GM21515 (cell line): Measurements from ENCODE around the gene EYA4.

Experiments
- ATAC-seq: cut with Tn5 transposase; IDR thresholded peaks from one replicate; pipeline ENCODE4 v1.9.1; 2021; ENCODE audit not compliant: unreplicated experiment

The EYA4 gene, protein sequence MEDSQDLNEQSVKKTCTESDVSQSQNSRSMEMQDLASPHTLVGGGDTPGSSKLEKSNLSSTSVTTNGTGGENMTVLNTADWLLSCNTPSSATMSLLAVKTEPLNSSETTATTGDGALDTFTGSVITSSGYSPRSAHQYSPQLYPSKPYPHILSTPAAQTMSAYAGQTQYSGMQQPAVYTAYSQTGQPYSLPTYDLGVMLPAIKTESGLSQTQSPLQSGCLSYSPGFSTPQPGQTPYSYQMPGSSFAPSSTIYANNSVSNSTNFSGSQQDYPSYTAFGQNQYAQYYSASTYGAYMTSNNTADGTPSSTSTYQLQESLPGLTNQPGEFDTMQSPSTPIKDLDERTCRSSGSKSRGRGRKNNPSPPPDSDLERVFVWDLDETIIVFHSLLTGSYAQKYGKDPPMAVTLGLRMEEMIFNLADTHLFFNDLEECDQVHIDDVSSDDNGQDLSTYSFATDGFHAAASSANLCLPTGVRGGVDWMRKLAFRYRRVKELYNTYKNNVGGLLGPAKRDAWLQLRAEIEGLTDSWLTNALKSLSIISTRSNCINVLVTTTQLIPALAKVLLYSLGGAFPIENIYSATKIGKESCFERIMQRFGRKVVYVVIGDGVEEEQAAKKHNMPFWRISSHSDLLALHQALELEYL

DNA sequence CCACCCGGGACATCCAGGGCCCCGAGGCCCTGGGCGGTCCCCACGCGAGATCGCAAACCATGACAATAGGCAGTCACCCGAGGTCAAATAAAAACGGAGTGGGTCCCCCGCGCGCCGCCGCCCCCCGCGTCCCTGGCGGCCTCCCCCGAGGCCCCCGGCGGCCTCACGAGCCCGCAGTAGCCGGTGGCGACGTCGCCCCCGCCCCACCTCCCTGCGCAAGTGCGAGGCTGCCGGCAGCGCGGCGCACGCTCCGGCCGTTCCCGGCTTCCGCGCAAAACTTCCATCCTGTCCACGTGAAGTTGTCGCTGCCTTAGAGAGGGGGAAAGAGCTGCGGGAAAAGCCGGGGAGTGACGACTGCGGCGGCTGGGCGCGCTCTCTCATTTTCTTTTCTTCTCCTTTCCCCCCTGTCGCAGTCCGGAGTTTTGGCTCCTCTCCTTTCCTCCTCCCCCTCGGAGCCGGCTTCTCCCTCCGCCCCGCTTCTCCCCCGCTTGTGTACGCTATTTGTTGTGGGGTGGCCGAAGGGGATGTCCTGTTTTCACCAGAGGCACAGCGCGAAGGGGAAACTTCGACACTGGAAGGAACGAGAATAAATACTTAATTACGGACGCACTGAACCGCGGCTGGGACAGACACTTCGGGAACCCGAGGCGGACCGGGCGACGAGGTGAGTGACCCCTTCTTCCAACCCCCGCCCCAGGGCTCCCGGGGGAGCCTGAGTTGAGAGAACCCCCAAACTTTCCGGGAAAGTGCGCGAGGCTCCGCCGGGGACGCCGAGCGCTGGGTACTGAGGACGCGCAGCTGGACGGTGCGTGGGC is at the start of gene EYA4:
Gene EYA4, plus strand, starts transcription at position 272 of the 815 bp plus-strand sequence. CDS start 33,424 bp downstream, outside the sequence.
- no peak for ATAC-seq

DNA sequence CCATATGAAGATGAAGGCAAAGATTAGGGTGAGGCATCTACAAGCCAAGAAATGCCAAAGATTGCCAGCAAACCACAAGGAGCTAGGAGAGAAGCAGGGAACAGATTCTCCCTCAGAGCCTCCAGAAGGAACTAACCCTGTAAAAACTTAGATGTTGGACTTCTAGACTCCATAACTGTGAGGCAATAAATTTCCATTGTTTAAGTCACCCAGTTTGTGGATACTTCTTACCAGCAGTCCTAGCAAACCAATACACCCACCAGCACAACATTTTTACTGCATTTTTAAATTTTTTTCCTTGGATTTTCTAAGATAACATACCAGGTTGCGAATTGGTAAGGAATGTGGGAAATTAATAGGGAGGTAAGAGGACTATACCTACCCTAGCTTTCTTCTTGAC is 47.8 kb upstream of the EYA4 start:
- no peak for ATAC-seq

DNA sequence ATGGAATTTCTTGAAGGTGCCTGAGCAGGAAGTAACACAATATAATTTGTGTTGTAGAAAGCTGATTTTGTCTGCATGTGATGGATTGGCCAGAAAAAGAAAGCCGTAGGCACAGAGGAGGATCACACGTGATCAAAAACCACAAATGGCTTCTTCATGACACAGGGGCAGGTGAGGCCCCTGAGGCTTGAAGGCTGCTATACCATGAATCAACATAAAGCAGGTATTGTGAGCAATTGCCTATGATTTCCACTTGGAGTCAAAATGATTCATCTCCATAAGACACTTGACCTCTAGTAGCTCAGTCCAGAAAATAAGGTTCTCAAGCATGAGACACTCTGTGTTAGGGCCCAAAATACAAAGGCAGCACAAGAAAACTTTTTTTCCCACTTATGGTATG is 42.4 kb upstream of the EYA4 start:
- ATAC-seq: no peak

DNA sequence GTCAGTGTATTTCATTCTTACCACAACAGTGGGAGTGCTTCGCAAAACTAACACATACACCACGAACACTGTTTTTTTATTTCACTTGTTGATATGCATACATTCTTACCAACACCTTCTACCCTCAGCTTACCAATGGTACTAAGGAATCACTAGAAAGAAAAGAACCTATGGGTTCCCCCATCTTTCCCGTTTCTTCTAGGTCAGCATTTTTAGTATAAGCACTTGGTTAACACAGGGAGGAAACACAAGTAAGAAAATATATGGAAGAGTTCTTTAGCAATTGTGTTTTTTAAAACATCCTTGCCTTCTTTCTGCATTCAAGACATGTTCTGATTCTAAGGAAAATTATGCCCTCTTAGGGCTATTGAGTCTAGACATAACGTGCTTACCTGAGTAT is 39.9 kb upstream of the EYA4 start:
- ATAC-seq: no peak

DNA sequence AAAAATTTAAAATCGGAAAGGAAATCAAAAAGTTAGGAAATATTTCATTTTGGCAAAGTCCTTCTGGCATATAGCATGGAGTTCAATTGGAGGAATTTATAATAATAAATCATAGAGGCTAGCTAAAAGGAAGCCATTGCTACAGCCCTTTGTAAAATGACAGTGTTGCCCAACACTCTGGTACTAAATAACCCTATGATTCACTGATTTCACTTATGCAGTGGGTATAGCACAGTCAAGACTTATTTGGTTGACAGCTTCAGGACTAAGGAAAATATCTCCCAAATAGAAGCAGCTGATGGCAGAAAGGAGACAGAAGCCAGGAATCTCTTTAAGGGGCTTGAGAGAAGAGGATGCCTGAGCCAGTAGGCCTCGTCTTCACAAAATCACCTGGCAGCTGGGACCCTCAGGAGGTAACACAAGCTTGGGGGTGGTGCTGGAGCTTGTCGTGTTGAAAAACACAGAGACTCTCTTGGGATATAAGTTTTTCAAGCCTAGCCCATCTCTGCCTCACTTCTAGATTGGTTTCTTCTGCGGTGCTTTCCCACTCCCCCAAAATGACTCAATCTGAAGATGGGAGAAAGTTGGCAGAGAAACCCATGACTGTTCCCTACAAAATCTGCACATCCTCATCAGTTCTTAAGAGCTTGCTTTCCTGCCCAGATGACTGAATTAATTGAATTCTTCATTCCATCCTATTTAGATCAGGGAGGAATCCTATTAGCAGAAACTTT is 38.4 kb upstream of the EYA4 start:
- ATAC-seq: no peak

DNA sequence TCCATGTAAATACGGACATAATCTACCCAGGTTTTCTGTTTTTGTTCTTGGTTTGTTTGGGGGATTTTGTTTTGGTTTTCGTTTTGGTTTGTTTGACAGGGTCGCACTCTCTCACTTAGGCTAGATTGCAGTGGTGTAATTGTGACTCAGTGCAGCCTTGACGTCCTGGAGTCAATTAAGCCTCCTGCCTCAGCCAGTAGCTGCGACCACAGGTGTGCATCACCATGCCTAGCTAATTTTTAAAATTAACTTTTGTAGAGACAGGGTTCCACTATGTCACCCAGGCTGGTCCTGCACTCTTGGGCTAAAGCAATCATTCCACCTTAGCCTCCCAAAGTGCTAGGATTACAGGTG is 37.8 kb upstream of the EYA4 start:
- no peak for ATAC-seq

DNA sequence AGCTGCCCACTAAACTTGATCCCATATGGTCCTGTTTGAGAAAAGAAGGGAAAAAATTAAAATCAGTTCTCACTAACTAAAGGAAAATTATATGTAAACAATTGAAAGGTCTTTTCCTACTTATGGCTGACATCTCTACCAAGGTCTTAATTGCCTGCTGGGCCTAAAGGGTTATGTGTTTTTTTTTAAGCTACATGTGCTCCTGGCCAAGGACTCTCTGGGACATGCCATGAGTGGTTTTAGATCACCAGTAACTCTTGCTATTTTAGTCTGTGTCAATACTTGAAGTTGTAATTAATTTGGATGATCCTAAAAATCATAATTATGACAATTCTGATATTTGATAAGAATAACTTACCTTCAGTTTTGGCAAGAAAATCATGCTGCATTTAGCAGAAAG is 35.9 kb upstream of the EYA4 start:
- ATAC-seq: no peak

DNA sequence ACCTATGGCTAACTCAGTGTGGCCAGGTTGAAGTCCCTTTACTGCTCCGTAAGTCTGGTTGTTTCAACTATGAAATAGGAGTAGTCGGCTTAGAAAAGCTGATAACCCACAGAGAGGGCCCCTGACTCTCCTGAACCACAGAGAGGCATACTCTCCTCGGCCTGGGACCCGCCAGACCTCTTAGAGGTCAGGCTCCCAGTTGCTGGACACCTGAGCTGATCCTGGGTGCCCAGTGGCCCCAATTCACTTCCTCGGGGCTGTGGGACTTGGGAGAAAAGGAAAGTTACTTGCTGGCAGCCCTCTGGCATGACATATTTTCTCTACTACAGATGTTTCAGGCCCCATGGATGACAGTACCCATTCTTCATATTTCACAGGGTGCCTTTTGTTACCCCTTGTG is 34.2 kb upstream of the EYA4 start:
- no peak for ATAC-seq

DNA sequence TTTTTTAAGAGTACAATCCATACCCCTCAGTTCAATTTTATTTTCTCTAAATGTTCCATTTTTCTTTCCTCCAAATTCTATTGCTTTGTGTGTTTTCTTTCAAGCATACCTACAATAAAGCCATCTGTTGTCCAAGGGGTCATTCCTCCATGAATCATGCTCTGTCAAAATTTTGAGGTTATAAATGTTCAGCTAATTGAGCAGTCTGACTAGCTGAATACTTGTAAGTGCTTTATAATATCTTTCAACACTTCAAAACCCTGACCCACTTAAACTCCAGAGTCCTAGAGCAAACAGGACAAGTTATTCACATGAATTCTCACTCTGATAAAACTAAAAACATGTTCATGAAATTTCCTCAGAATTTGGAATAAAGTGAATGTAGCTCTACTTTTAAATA is 33.4 kb upstream of the EYA4 start:
- ATAC-seq: no peak

DNA sequence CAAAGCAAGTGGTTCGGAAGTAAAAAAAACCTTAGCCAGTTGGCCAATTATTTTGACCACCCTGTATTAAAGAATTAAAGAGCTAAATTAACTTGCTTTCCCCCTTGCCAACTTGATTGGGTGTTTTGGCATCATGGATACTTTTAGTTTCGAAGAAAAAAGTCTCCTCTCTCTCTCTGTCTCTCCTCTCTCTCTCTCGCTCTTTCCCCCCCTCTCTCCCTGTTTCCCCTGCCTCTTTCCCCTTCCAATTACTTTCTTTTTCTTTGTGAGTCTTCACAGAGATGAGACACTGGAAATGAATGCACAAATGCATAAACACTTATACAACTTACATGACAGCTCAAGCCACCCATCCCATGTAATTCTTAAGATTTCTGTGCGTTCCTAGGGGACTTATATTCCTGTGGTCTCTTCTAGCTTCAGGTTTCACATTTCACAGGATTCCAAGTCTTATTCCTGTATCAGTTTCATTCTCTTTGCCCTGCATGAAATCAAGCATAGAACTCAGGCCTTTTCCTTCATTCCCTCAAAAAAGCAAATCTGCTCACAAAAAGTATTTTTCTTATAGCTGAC is 32.9 kb upstream of the EYA4 start:
- no peak for ATAC-seq

DNA sequence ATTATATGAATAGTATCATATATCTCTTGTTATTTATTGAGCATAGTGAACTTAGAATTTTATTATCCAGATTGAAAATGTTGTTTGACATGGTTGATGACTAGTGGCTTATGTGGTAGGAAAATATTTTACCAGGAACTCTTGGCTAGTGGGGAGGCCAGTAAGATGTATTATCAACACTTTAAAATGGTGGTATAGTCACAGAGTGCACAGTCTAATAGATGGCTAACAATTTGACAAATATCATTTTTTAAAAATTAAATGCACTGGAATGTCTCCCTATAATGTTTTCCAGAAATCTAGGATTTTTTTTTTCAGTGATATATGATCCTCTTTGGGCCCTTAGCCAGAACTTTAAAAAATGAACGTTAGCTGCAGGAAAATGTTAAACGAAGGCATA is 26.9 kb upstream of the EYA4 start:
- ATAC-seq: no peak

DNA sequence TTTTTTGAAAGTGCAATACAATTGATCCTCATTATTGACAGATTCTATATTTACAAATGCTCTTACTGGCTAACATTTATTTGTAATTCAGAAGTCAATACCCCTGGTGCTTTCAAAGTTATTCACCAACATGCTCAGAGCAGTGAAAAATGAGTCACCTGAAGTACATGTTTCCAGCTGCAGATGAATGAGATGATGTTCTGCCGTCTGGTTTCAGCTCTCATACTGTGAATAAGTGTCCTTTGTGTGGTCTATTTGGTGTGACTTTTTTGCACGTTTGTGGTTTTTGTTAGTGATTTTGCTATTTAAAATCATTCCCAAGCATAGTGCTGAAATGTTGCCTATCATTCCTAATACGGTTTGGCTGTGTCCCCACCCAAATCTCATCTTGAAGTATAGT is 22.3 kb upstream of the EYA4 start:
- ATAC-seq: no peak

DNA sequence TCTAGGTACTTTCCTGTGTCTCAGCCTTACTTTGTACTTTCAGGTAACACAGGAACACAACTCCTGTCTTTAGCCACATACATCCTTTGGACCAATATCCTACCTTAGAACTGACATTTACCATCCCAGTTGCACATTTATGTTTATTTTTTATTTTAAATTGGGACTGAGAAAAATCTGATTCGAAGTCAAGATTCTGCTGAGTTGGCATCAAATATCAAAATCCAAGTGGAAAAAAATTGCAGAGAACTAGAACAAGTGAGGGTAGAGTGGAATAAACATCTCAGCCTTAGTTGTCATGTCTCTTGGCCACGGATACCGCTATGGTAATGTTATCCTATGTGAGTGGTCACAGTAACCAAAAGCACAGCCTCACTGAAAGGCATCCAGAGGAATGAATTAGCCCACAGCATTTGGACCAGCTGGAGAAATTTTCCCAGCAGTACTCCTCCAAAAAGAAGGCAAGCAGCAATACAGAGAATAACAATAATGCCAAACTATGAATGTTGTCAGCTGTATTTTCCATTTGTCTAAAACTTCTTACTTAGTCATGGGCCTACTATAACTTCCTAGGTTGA is 17.6 kb upstream of the EYA4 start:
- no peak for ATAC-seq

DNA sequence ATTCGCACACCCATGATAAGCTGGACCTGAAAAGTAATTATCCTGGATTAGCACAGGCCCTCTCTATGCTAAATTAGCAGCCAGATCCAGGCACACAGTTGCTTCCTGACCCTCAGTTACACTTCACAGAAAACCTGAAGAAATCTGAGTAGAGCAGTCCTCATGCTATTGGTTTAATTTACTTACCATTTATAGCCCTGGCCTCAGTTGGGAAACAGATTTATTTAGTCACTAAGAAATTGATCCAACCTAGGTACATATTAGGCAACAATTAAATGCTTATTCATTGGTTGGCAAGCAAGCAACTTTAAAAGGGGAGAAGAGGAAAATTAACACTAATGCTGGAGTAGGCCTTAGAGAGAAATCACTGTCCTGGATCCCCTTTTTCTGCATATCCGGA is 15.6 kb upstream of the EYA4 start:
- ATAC-seq: no peak

DNA sequence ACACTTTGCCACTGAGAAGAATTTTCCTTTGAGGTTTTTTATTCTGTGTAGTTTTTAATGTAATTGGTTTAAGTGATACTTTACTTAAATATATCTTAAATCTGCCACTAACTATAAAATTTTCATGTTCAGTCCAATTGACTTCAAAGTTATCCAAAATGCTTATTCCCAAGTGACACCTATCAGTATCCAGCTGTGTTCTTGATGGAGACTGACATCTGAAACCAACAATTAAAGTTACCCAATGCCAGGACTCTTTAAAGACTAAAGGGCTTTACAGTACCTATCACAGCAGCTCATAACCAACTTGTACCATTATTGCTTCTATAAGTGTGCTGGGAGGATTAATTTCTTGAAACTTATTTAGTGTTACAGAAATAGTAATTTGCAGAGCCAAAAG is 13.8 kb upstream of the EYA4 start:
- no peak for ATAC-seq

DNA sequence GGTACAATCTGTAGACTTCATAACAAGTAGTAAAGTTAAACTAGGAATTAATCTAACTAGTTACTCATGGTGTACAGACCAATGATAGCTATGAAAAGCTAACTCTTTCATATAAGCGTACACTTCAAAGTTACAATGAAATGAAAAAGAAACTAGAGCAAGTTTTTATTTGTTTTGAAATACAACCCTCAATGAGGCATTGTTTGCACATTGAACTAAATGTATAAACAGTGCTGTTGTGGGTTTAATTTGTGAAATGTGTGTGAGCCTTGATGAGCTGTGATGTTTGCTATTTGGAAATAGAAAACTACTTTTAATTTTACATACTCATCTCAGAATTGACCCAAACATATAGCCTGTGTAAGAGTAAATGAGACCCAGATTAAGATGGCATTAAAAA is 11.1 kb upstream of the EYA4 start:
- ATAC-seq: no peak

DNA sequence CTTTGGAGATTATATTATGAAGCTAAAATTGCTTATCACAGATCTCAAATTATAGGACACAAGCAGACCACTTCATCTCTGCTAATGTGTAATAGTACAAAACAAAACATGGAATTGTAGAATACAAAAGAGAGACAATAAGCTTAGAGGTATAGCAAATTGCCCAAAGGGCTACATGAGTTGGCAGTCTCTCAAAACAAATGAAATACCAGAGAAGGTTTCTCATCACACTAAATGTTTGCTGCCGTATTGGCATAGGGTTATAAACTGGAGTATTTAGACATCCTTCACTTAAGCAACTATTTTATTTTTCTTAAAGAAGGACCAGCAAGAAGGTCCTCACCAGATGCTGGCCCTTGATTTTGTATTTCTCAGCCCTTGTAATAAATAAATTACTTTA is 5.9 kb upstream of the EYA4 start:
- ATAC-seq: no peak

DNA sequence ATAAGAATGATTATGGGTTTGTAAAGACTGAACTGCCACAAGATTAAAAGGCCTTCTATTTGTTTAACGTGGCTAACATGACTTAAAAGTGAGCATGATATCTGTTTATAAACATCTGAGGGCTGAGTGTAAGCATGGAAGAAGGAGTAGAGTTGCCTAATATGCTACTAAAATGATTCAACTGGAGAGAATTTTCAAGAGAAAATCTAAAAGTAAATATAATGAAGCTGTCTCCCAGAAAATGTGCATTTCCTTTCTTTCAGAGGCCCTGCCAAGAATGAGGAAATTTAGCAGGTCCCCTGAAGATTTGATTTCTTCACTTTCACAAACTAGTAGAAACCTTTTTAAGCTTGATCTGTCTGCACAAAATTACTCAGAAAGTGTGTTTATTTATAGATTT is 4.2 kb upstream of the EYA4 start:
- ATAC-seq: no peak

DNA sequence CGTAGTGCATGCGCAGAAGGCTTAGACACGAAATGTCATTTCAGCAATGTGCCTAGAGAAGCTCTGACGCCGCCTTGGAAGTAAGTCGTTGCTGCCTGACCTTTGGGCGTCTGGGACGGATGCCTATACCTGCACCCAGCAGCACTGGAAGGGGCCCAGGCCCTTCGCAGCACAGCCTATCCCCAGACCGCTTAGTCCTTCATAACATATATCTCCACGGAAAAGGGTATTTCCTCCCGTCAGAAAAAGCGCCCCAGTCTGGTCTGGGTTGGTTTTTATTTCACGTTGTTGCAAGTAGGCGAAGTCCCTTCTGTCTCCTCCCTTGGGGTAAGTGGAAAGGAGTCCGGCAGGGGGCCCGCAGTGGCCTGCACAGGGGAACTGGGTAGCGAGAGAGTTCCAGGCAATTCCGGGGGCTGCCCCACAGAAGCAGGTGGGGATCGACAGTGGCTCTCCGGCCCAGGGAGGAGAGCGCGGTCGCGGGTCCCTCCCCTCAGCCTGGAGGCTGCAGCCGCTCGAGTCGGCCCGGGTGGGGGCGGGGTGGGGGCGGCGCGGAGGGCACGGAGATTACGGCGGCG is 559 bp upstream of the EYA4 start:
- no peak for ATAC-seq

DNA sequence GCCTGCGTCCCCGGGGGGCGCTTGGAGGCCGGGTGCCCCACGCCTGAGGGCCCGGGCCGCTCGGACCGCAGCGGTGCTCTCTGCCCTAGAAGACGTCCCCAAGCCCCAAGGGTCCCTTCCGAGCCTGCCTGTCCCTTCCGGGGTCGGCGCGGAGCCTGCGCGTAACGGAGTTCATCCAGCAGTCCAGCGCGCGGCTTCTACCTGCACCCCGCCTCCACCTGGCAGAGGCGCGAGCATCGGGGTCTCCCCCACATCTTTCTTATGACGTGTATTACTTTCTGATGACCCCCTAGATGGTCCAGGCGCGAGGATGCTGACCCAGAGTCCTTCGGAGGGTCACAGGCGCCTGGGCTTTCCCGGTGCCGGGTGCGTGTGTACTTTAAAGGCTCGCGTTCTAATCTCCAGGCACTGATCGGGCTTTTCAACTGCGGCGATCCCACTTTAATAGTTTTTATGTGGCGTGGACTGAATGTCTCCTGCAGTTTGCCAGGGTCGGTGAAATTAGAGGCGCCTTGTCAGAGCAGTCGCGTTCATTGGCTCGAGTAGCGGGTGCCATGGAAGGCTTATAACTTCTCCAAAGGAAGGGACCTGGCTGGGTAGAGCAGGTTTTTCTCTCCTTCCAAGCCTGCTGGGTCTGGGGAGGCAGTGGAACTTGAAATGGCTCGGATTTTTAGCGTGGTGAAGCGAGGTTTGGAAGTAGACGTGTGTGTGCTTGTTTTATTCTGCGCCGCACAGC is 912 bp downstream of the EYA4 start:
- no peak for ATAC-seq
